OCI-LY7 (cell line): Measurements from ENCODE around the gene CACNA2D2. TPM values are rescaled to one million over a fixed set of nuclear protein-coding genes. Genes with fewer than 3 reads are reported as not detected.

Experiments
- BruUV-seq: library from RNA; stranded (reverse); fragments of 400-500 nt; replicated peaks from 2 replicates; lab custom pipeline; 2021; lab: Mats Ljungman, UMichigan
- CTCF ChIA-PET: fragments of 300-600 bp; sonication (Branson Sonifier 250); formaldehyde crosslinking; loops from one replicate; lab custom pipeline; 2022; ENCODE audit warnings: antibody characterized with exemption; ENCODE audit not compliant: unreplicated experiment; lab: Charles Lee
- POLR2A ChIA-PET: fragments of 300-600 bp; sonication (Branson Sonifier 250); formaldehyde crosslinking; loops from one replicate; lab custom pipeline; 2022; ENCODE audit warnings: antibody characterized with exemption; lab: Charles Lee
- DNase-seq: peaks from one replicate; pipeline ENCODE4 v3.0.0-alpha.2; 2015; ENCODE audit warnings: low spot score
- H2AFZ ChIP-seq: fragments of 200-600 bp; sonication (generic), shearing (Covaris generic); 2 replicates; pipeline ENCODE4 v1.6.1; 2014; ENCODE audit warnings: mild to moderate bottlenecking, antibody characterized with exemption, low read length, moderate library complexity
- H3K27ac ChIP-seq: fragments of 200-600 bp; sonication (generic); 2 replicates; pipeline ENCODE4 v1.5.1; 2014; ENCODE audit warnings: mixed run types, low read depth, mild to moderate bottlenecking, moderate library complexity, low read length, inconsistent platforms; ENCODE audit not compliant: poor library complexity, severe bottlenecking
- H3K36me3 ChIP-seq: fragments of 200-600 bp; sonication (generic); 2 replicates; pipeline ENCODE4 v1.6.1; 2014; ENCODE audit warnings: mild to moderate bottlenecking, antibody characterized with exemption, low read length, moderate library complexity, mixed read lengths; ENCODE audit not compliant: insufficient read depth
- H3K4me1 ChIP-seq: fragments of 200-600 bp; sonication (generic); 2 replicates; pipeline ENCODE4 v1.5.1; 2014; ENCODE audit warnings: mild to moderate bottlenecking, low read length; ENCODE audit not compliant: insufficient read depth, poor library complexity, severe bottlenecking
- H3K4me2 ChIP-seq: fragments of 200-600 bp; sonication (generic); 2 replicates; pipeline ENCODE4 v1.6.1; 2014; ENCODE audit warnings: mild to moderate bottlenecking, low read length
- H3K4me3 ChIP-seq: fragments of 200-600 bp; sonication (generic); 2 replicates; pipeline ENCODE4 v1.5.1; 2014; ENCODE audit warnings: mild to moderate bottlenecking, low read depth, low read length; ENCODE audit not compliant: poor library complexity, severe bottlenecking
- H3K79me2 ChIP-seq: fragments of 200-600 bp; sonication (generic); 2 replicates; pipeline ENCODE4 v1.6.1; 2016; ENCODE audit warnings: low read depth, mild to moderate bottlenecking, low read length, moderate library complexity, mixed read lengths; ENCODE audit not compliant: insufficient read depth
- H3K9me2 ChIP-seq: fragments of 200-600 bp; sonication (generic); 2 replicates; pipeline ENCODE4 v1.6.1; 2016; ENCODE audit warnings: mild to moderate bottlenecking, low read length, mixed read lengths; ENCODE audit not compliant: insufficient read depth
- H3K9me3 ChIP-seq: fragments of 200-600 bp; sonication (generic); 2 replicates; pipeline ENCODE4 v1.6.1; 2014; ENCODE audit warnings: mild to moderate bottlenecking, mixed run types, low read length, mixed read lengths
- H4K20me1 ChIP-seq: fragments of 200-600 bp; sonication (generic); 2 replicates; pipeline ENCODE4 v1.6.1; 2014; ENCODE audit warnings: mild to moderate bottlenecking, antibody characterized with exemption, low read length, moderate library complexity, mixed read lengths; ENCODE audit not compliant: insufficient read depth
- EZH2phosphoT487 ChIP-seq: fragments of 200-600 bp; sonication (generic); IDR thresholded peaks from 2 replicates; pipeline ENCODE4 v1.6.1; 2018; ENCODE audit warnings: low read depth, borderline replicate concordance, mild to moderate bottlenecking, mixed run types, antibody characterized with exemption, low read length, moderate library complexity, mixed read lengths
- intact Hi-C: fragments of 100-400 bp; cut with micrococcal nuclease; formaldehyde crosslinking; loops from one replicate; pipeline ENCODE4 v1.10.0; 2022; ENCODE audit not compliant: unreplicated experiment
- total RNA-seq, 2 experiments: library from RNA; depleted of rRNA in 1 of 2; stranded (reverse); fragments of >200 nt in 1 of 2; shearing (Covaris generic) in 1 of 2; gene quantifications; 2 replicates each; pipeline ENCODE4 v1.2.3, GENCODE V29; 2014 to 2022
- TF ChIP-seq, protein P1 (sequence below): fragments of 200-600 bp; sonication (generic); conservative IDR thresholded peaks from 2 replicates; pipeline ENCODE4 v1.5.1; 2014; ENCODE audit warnings: mild to moderate bottlenecking, antibody characterized with exemption, low read length, moderate library complexity, mixed read lengths

The CACNA2D2 gene
- total RNA-seq, 2 experiments from 2014 or later: 0.09 to 0.21 TPM

DNA sequence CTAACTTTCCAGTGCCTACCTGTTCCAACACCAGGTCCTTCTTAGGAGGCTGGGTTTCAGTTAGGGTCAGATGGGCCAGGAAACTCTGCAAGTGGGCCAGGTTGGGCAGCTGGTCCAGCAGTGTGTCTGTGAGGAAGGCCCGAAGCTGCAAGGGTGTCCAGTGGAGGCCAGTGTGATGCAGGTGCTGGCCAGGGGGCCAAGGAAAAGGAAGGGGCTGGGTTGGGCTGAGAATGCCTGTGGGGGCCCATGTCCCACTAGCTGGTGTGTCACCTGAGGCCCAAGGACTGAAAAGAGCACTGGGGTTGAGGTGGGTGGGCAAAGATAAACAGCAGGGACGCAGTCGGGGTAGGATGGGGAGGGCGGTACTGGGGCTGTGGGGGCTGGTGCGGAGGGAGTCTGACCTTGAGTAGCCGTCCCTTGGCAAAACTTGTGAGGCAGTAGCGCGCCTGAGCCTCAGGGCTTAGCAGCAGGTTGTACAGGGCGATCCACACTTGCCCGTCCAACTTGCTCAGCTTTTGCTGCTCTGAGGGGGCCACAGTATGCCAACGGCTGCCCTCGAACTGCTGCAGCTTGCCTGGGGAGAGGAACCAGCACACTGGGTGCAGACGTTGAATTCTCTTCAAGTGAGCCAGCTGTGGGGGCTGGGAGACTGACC is 161.3 kb downstream of the CACNA2D2 start:
- no peaks in the 10 kb centered on the region for H3K9me2 ChIP-seq
- no peaks in the 10 kb centered on the region for H3K36me3 ChIP-seq
- H3K4me3 ChIP-seq: no peak overlapping the region
- intact Hi-C loops: no loop called here
- TF ChIP-seq, protein P1, sequence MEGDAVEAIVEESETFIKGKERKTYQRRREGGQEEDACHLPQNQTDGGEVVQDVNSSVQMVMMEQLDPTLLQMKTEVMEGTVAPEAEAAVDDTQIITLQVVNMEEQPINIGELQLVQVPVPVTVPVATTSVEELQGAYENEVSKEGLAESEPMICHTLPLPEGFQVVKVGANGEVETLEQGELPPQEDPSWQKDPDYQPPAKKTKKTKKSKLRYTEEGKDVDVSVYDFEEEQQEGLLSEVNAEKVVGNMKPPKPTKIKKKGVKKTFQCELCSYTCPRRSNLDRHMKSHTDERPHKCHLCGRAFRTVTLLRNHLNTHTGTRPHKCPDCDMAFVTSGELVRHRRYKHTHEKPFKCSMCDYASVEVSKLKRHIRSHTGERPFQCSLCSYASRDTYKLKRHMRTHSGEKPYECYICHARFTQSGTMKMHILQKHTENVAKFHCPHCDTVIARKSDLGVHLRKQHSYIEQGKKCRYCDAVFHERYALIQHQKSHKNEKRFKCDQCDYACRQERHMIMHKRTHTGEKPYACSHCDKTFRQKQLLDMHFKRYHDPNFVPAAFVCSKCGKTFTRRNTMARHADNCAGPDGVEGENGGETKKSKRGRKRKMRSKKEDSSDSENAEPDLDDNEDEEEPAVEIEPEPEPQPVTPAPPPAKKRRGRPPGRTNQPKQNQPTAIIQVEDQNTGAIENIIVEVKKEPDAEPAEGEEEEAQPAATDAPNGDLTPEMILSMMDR: no peak
- no peak for TF ChIP-seq EZH2phosphoT487
- no peaks in the 10 kb centered on the region for H3K9me3 ChIP-seq
- H2AFZ ChIP-seq: no peak overlapping the region
- ChIA-PET POLR2A (no interaction called here), CTCF (no interaction called here)
- no TSS peak for BruUV-seq
- H3K4me1 ChIP-seq: peaks cover 42% of the 10 kb centered on the region
- peaks cover 5% of the 10 kb centered on the region; the same call in 1 of the 2 replicates for H3K79me2 ChIP-seq
- DNase-seq: no peak
- H3K27ac ChIP-seq: no peak overlapping the region
- no peaks in the 10 kb centered on the region for H4K20me1 ChIP-seq
- H3K4me2 ChIP-seq: no peak overlapping the region

DNA sequence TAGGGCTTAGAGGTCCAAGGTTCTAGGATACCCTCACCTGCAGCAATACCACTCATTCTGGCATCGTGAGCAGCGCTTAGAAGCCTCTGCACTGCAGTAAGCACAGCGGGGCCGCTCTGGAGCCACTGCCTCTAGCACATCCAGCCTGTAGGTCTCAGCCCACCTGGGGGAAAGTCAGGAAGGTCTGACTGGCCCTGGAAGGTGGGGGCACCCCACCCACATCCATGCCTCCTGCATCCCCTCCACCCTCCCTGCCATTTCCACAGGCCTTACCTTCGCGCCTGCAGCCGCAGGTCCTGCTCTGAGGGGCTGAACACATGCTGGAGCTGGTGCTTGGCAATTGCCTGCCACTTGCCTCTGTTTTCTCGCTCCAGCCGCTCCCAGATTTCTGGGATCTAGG is 161.9 kb downstream of the CACNA2D2 start:
- Histone ChIP-seq H3K27ac (no peak overlapping the region), H3K9me3 (no peaks in the 10 kb centered on the region), H3K4me2 (no peak overlapping the region), H3K4me3 (no peak overlapping the region), H4K20me1 (no peaks in the 10 kb centered on the region; the same call in 1 of the 2 replicates), H2AFZ (no peak overlapping the region; the same call in 1 of the 2 replicates), H3K36me3 (peaks cover 3% of the 10 kb centered on the region; the same call in 1 of the 2 replicates), H3K9me2 (no peaks in the 10 kb centered on the region), H3K79me2 (peaks cover 11% of the 10 kb centered on the region), H3K4me1 (peaks cover 42% of the 10 kb centered on the region)
- CTCF ChIA-PET: no interaction called here
- intact Hi-C loops: no loop called here
- BruUV-seq: no TSS peak
- POLR2A ChIA-PET: no interaction called here
- DNase-seq: no peak
- no peak for TF ChIP-seq EZH2phosphoT487
- TF ChIP-seq, protein P1: no peak
